H1 (cell line): ENCODE data around the gene PRTN3. TPM values are rescaled to one million over a fixed set of nuclear protein-coding genes. Genes with fewer than 3 reads are reported as not detected.
A peak's percentile ranks its signal among the peaks of the same experiment; 100 is the strongest.

Source experiments
- CTCF ChIA-PET: fragments of 300-600 bp; sonication (Branson Sonifier 250); formaldehyde crosslinking; loops from one replicate; lab custom pipeline; 2021; ENCODE audit not compliant: partially characterized antibody; lab: Charles Lee
- POLR2A ChIA-PET: fragments of 300-600 bp; sonication (Branson Sonifier 250); formaldehyde crosslinking; loops from one replicate; lab custom pipeline; 2021; ENCODE audit warnings: inconsistent platforms; ENCODE audit not compliant: partially characterized antibody; lab: Charles Lee
- DNase-seq, 2 experiments: peaks; one replicate each; pipeline versions ENCODE4 v3.0.0 to v3.0.0-alpha.2; 2010 to 2022; ENCODE audit warnings: low spot score in 2 of 2, low read depth in 1 of 2, mixed read lengths in 1 of 2
- FAIRE-seq: peaks from 2 replicates; lab custom pipeline; 2011; peaks lifted over from hg19 to GRCh38; lab: Jason Lieb, UNC
- H2AFZ ChIP-seq: 2 replicates; pipeline ENCODE4 v1.8.1; 2012; ENCODE audit warnings: low read length, inconsistent platforms
- H2AK5ac ChIP-seq: 2 replicates; pipeline ENCODE4 v1.6.1; 2013; ENCODE audit warnings: low read depth, low read length
- H2BK120ac ChIP-seq: replicated peaks from 2 replicates; pipeline ENCODE3; 2013; ENCODE audit warnings: low read depth, low read length, inconsistent platforms
- H2BK12ac ChIP-seq: 2 replicates; pipeline ENCODE4 v1.6.1; 2013; ENCODE audit warnings: low read depth, low read length
- H2BK15ac ChIP-seq: 2 replicates; pipeline ENCODE4 v1.6.1; 2013; ENCODE audit warnings: low read length
- H2BK20ac ChIP-seq: 2 replicates; pipeline ENCODE4 v1.6.1; 2013; ENCODE audit warnings: low read length
- H2BK5ac ChIP-seq: 2 replicates; pipeline ENCODE4 v1.6.1; 2013; ENCODE audit warnings: low read depth, low read length
- H3K14ac ChIP-seq: 2 replicates; pipeline ENCODE4 v1.6.1; 2013; ENCODE audit warnings: inconsistent platforms; ENCODE audit not compliant: insufficient read length
- H3K18ac ChIP-seq: 2 replicates; pipeline ENCODE4 v1.6.1; 2013; ENCODE audit warnings: low read length; ENCODE audit errors: extremely low read depth
- H3K23ac ChIP-seq: 2 replicates; pipeline ENCODE4 v1.6.1; 2013; ENCODE audit warnings: inconsistent platforms; ENCODE audit not compliant: insufficient read length
- H3K23me2 ChIP-seq: 2 replicates; pipeline ENCODE4 v1.6.1; 2013; ENCODE audit warnings: low read depth, low read length
- H3K27ac ChIP-seq: 2 replicates; pipeline ENCODE4 v1.6.1; 2011; ENCODE audit warnings: low read depth, low read length, inconsistent platforms
- H3K27me3 ChIP-seq, 4 experiments: replicated peaks in 1 of 4; 1 replicate in 1 of 4; 2 replicates in 3 of 4; pipeline versions ENCODE4 v1.6.1 to v1.8.1; 2011 to 2013; ENCODE audit warnings: low read length in 3 of 4, mild to moderate bottlenecking in 3 of 4, inconsistent platforms in 2 of 4, mixed read lengths in 2 of 4, moderate library complexity in 1 of 4; ENCODE audit not compliant: control insufficient read depth in 3 of 4, insufficient read depth in 3 of 4; ENCODE audit errors: extremely low read depth in 1 of 4
- H3K36me3 ChIP-seq, 4 experiments: 2 replicates each; pipeline versions ENCODE4 v1.6.1 to v1.8.1; 2011 to 2013; ENCODE audit warnings: mild to moderate bottlenecking in 4 of 4, low read length in 3 of 4, moderate library complexity in 2 of 4, control low read depth in 1 of 4, inconsistent platforms in 1 of 4; ENCODE audit not compliant: insufficient read depth in 4 of 4, control insufficient read depth in 2 of 4
- H3K4ac ChIP-seq: replicated peaks from 2 replicates; pipeline ENCODE3; 2013; ENCODE audit warnings: low read length, low read depth, mixed read lengths, inconsistent platforms; ENCODE audit not compliant: insufficient read length
- H3K4me1 ChIP-seq, 4 experiments: replicated peaks in 1 of 4; 1 replicate in 1 of 4; 2 replicates in 3 of 4; pipeline versions ENCODE4 v1.6.1 to v1.8.1; 2011 to 2013; ENCODE audit warnings: low read length in 3 of 4, inconsistent platforms in 2 of 4, mixed read lengths in 1 of 4; ENCODE audit not compliant: insufficient read depth in 4 of 4, control insufficient read depth in 3 of 4
- H3K4me2 ChIP-seq, 2 experiments: 2 replicates each; pipeline versions ENCODE4 v1.6.1 to v1.8.1; 2011 to 2013; ENCODE audit warnings: low read depth in 2 of 2, low read length in 2 of 2, control low read depth in 1 of 2, inconsistent platforms in 1 of 2, mild to moderate bottlenecking in 1 of 2; ENCODE audit not compliant: insufficient read depth in 1 of 2
- H3K4me3 ChIP-seq, 4 experiments: fragments of 200-600, 300-600 bp in 1 of 4; sonication (generic), shearing (Covaris generic), sonication (Bioruptor Twin) in 1 of 4; 2 replicates each; pipeline versions ENCODE4 v1.5.1 to v1.8.1; 2011 to 2016; ENCODE audit warnings: low read length in 4 of 4, low read depth in 3 of 4, control low read depth in 2 of 4, inconsistent platforms in 2 of 4, mild to moderate bottlenecking in 2 of 4, mixed read lengths in 1 of 4, moderate library complexity in 1 of 4; ENCODE audit not compliant: insufficient read depth in 2 of 4; ENCODE audit errors: extremely low read depth in 1 of 4
- H3K56ac ChIP-seq: replicated peaks from 2 replicates; pipeline ENCODE3; 2013; ENCODE audit warnings: low read depth, mild to moderate bottlenecking, mixed read lengths, low read length, inconsistent platforms; ENCODE audit not compliant: insufficient read length
- H3K79me1 ChIP-seq: 2 replicates; pipeline ENCODE4 v1.6.1; 2013; ENCODE audit warnings: low read depth, low read length, control low read depth
- H3K79me2 ChIP-seq, 2 experiments: 2 replicates each; pipeline versions ENCODE4 v1.6.1 to v1.8.1; 2012 to 2013; ENCODE audit warnings: low read length in 2 of 2, mild to moderate bottlenecking in 2 of 2, inconsistent platforms in 1 of 2; ENCODE audit not compliant: insufficient read depth in 2 of 2, control insufficient read depth in 1 of 2
- H3K9ac ChIP-seq, 4 experiments: replicated peaks in 1 of 4; 1 replicate in 1 of 4; 2 replicates in 3 of 4; pipeline versions ENCODE4 v1.6.1 to v1.8.1; 2011 to 2013; ENCODE audit warnings: low read depth in 3 of 4, low read length in 3 of 4, control low read depth in 2 of 4, mild to moderate bottlenecking in 2 of 4, moderate library complexity in 2 of 4, inconsistent platforms in 1 of 4; ENCODE audit errors: extremely low read depth in 1 of 4
- H3K9me3 ChIP-seq, 2 experiments: 2 replicates each; pipeline versions ENCODE4 v1.6.1 to v1.8.1; 2012 to 2013; ENCODE audit warnings: mild to moderate bottlenecking in 2 of 2, moderate library complexity in 2 of 2, control low read depth in 1 of 2, inconsistent platforms in 1 of 2, low read depth in 1 of 2, low read length in 1 of 2, mixed read lengths in 1 of 2; ENCODE audit not compliant: insufficient read depth in 2 of 2
- H4K20me1 ChIP-seq, 2 experiments: replicated peaks in 1 of 2; 2 replicates each; pipeline versions ENCODE3 to v1.8.1; 2011 to 2013; ENCODE audit warnings: inconsistent platforms in 2 of 2, low read length in 2 of 2, mild to moderate bottlenecking in 1 of 2; ENCODE audit not compliant: insufficient read depth in 2 of 2, control insufficient read depth in 1 of 2
- H4K5ac ChIP-seq: 2 replicates; pipeline ENCODE4 v1.6.1; 2013; ENCODE audit warnings: low read length, low read depth, mixed read lengths, inconsistent platforms; ENCODE audit not compliant: insufficient read length
- H4K8ac ChIP-seq: 2 replicates; pipeline ENCODE4 v1.8.0; 2013; ENCODE audit warnings: mild to moderate bottlenecking, moderate library complexity, low read length, inconsistent platforms; ENCODE audit not compliant: insufficient read depth; ENCODE audit errors: extremely low read depth
- H4K91ac ChIP-seq: replicated peaks from 2 replicates; pipeline ENCODE3; 2013; ENCODE audit warnings: low read length, mixed read lengths, inconsistent platforms; ENCODE audit not compliant: insufficient read length
- ASH2L ChIP-seq: fragments of 200-600, 300-600 bp; sonication (generic); IDR thresholded peaks from one replicate; pipeline ENCODE4 v1.7.1; 2017; ENCODE audit warnings: low read length
- KDM4A ChIP-seq: IDR thresholded peaks from one replicate; pipeline ENCODE4 v1.7.1; 2012; ENCODE audit warnings: low read depth, mild to moderate bottlenecking, moderate library complexity, low read length, inconsistent platforms; ENCODE audit not compliant: severe bottlenecking
- PHF8 ChIP-seq: fragments of 200-600 bp; sonication (generic); conservative IDR thresholded peaks from 2 replicates; pipeline ENCODE4 v1.7.1; 2012; ENCODE audit warnings: low read depth, mild to moderate bottlenecking, inconsistent platforms, low read length, moderate library complexity
- TAF1 ChIP-seq: IDR thresholded peaks from 2 replicates; pipeline ENCODE4 v1.6.1; 2011; ENCODE audit warnings: mild to moderate bottlenecking, low read depth, low read length
- WGBS, 2 experiments: shearing (Covaris generic) in 1 of 2; methylation state at CpG; one replicate each; pipeline versions ENCODE4 v1.1.6 to v1.1.7; 2013 to 2015; ENCODE audit warnings: low lambda C conversion rate in 2 of 2, mixed read lengths in 2 of 2, inconsistent platforms in 1 of 2, low coverage in 1 of 2, missing lambda C conversion rate in 1 of 2; ENCODE audit not compliant: insufficient replicate concordance in 2 of 2, insufficient coverage in 1 of 2, insufficient read length in 1 of 2; ENCODE audit errors: extremely low coverage in 1 of 2, missing lambda C conversion rate in 1 of 2; 5-methylcytosine and 5-hydroxymethylcytosine counted together
- polyA plus RNA-seq, 7 experiments: library from polyadenylated mRNA; depleted of rRNA in 3 of 7; stranded (reverse) in 5 of 7; unstranded in 2 of 7; fragments of >200 nt in 5 of 7; fragments of 200-250 nt in 2 of 7; gene quantifications; 1 replicate in 5 of 7; 2 replicates in 1 of 7; 4 replicates in 1 of 7; pipeline versions ENCODE4 v1.2.1 to v1.2.3, GENCODE V29; 2011 to 2013; ENCODE audit warnings: missing spikeins in 2 of 7, mixed read lengths in 2 of 7
- total RNA-seq: library from RNA; stranded (reverse); fragmentation: NEBNext Ultra II Directional; extraction: Animal tissue kit (Norgen Biotek cat#: 25700); gene quantifications from 2 replicates; pipeline ENCODE4 v1.2.1, GENCODE V29; 2021

Gene PRTN3
- total and polyA plus RNA-seq, 2 of the 8 experiments (the other 6 are each of a cell fraction or from before 2014, with no cell fraction given) = 0.39 to 2.1 TPM

- Histone ChIP-seq H2BK15ac (no peak within 1 kb of the TSS; the same call in 1 of the 2 replicates), H3K23ac (no peak within 1 kb of the TSS), H2BK120ac (no peak within 1 kb of the TSS), H2BK20ac (no peak within 1 kb of the TSS), H3K23me2 (peaks cover 4% of the 10 kb centered on the region; the same call in 1 of the 2 replicates), H3K27ac (no peak within 1 kb of the TSS), H3K36me3 (no peaks in the 10 kb centered on the region), H4K20me1 (peaks cover 0 to 2% of the 10 kb centered on the region in 2 experiments), H3K27me3 (no peaks in the 10 kb centered on the region), H3K9me3 (no peaks in the 10 kb centered on the region), H3K79me1 (peaks cover 5% of the 10 kb centered on the region; the same call in 1 of the 2 replicates), H3K79me2 (peaks cover 0 to 11% of the 10 kb centered on the region in 2 experiments; a peak in 1 of 4 replicates), H4K5ac (peak within 1 kb of the TSS; percentile 52), H2AK5ac (0 out of 2 replicates have a peak within 1 kb of the TSS, but pooled peaks have one; percentile 13), H3K4me2 (peak within 1 kb of the TSS; percentile 33 to 57), H2BK12ac (no peak within 1 kb of the TSS), H4K8ac (peak within 1 kb of the TSS; percentile 95), H2AFZ (no peak within 1 kb of the TSS), H3K4me1 (peaks cover 0 to 7% (median 5%) of the 10 kb centered on the region in 4 experiments; a peak in 5 of 7 replicates), H3K9ac (peak within 1 kb of the TSS in 3 of 4 experiments; percentile 31 to 59 (median 50); a peak in 4 of 7 replicates), H2BK5ac (no peak within 1 kb of the TSS), H3K14ac (no peak within 1 kb of the TSS), H3K4me3 (peak within 1 kb of the TSS; percentile 49 to 95 (median 62)), H3K4ac (no peak within 1 kb of the TSS), H4K91ac (peak within 1 kb of the TSS; percentile 65), H3K18ac (peak within 1 kb of the TSS; percentile 90), H3K56ac (no peak within 1 kb of the TSS)
- CTCF ChIA-PET = no interaction called here
- FAIRE-seq (no peak), DNase-seq (peak in 1 of 2 experiments; percentile 84)
- 0 out of 2 replicates have a peak, but pooled peaks have one; percentile 7 for TF ChIP-seq TAF1
- TF ChIP-seq PHF8 = 0 out of 2 replicates have a peak, but pooled peaks have one; percentile 25
- TF ChIP-seq KDM4A = peak; percentile 16
- TF ChIP-seq ASH2L = no peak
- no CpG with 5 or more reads among the region's 86 CpGs for WGBS, 2 experiments
- POLR2A ChIA-PET = interaction anchor here (1.4 to 12.0 kb wide), 4 partner anchors 9 to 28 kb away, joined by 4 to 277 read pairs (median 12); partner anchors contain the start of gene PTBP1
Observed at GRCh38 chr19:821825-822503, 18.8 kb upstream of the PRTN3 start, which contains the start of gene PLPPR3. Gene PLPPR3, minus strand, starts transcription at chr19:821955. Its CDS starts 396 bp downstream, at chr19:821559.
